Measurements from ENCODE around the gene TEX29. TPM values are rescaled to one million over a fixed set of nuclear protein-coding genes. Genes with fewer than 3 reads are reported as not detected.

TEX29 gene
- total and polyA plus RNA-seq, 2 of the 4 experiments (the other 2 are of a cell fraction): 0.46 TPM; not detected in 1

GRCh38 chr13:111345682-111346081 is 25.2 kb downstream of the TEX29 start:
- Histone ChIP-seq H2AK5ac (ENCODE audit: low read depth, low read length) (no peak overlapping the region), H3K9me3 (ENCODE audit: control insufficient read depth, insufficient read depth, low read length) (no peaks in the 10 kb centered on the region), H2BK5ac (ENCODE audit: low read depth, low read length, poor library complexity, severe bottlenecking) (no peak overlapping the region), H4K91ac (ENCODE audit: insufficient read depth, low read depth, low read length) (peak overlapping the region; percentile 26; the same call in 1 of the 2 replicates), H3K4ac (ENCODE audit: low read depth, low read length) (no peak overlapping the region), H3K9ac (ENCODE audit: low read depth, low read length) (no peak overlapping the region), H3K27ac (ENCODE audit: insufficient read depth, low read length) (no peak overlapping the region), H2AFZ (replicated peaks; ENCODE audit: low read length, poor library complexity) (no peak overlapping the region), H3K36me3 (ENCODE audit: control insufficient read depth, insufficient read depth, low read length) (no peaks in the 10 kb centered on the region), H3K4me2 (ENCODE audit: low read depth, low read length) (no peak overlapping the region), H3K27me3 (ENCODE audit: control insufficient read depth, insufficient read depth, low read length) (no peaks in the 10 kb centered on the region), H3K4me3 (ENCODE audit: insufficient read depth, low read depth, low read length) (no peak overlapping the region), H3K79me1 (ENCODE audit: low read depth in 1 of 2, low read length in 2 of 2) (no peaks in the 10 kb centered on the region), H4K5ac (ENCODE audit: low read depth, low read length) (no peak overlapping the region), H3K9me1 (ENCODE audit: insufficient read depth, low read length) (no peaks in the 10 kb centered on the region), H3K14ac (replicated peaks; ENCODE audit: low read depth, low read length) (no peak overlapping the region), H2BK20ac (ENCODE audit: low read depth, low read length) (no peak overlapping the region), H4K20me1 (ENCODE audit: insufficient read depth, low read length) (no peaks in the 10 kb centered on the region), H3K18ac (ENCODE audit: low read depth, low read length) (no peak overlapping the region), H2AK9ac (replicated peaks; ENCODE audit: low read depth, low read length, poor library complexity) (no peak overlapping the region), H4K8ac (ENCODE audit: low read depth in 2 of 2, low read length in 2 of 2) (no peak overlapping the region), H3K56ac (ENCODE audit: extremely low read depth, insufficient read depth, low read length) (no peak overlapping the region), H3K23ac (ENCODE audit: low read depth, low read length) (no peak overlapping the region), H3K4me1 (ENCODE audit: control insufficient read depth, insufficient read depth, low read length) (peaks cover 8% of the 10 kb centered on the region), H2BK120ac (ENCODE audit: low read depth, low read length) (no peak overlapping the region), H2BK15ac (ENCODE audit: low read depth, low read length) (no peak overlapping the region)
- ChIA-PET CTCF (interaction anchor here (0.9 kb wide), 1 partner anchor 12 kb away, joined by 3 read pairs; no protein-coding TSS in a partner anchor), POLR2A (ENCODE audit: unreplicated experiment) (no interaction called here)
- intact Hi-C loops (cut with micrococcal nuclease) (no loop called here), in situ Hi-C loops (cut with MboI; ENCODE audit: low sequenced_read_pairs) (no loop called here), dilution Hi-C loops (cut with HindIII; ENCODE audit: low sequenced_read_pairs, unreplicated experiment) (no loop called here)
- TF ChIP-seq RCOR1 (IDR thresholded peaks at IDR 0.05; ENCODE audit: insufficient replicate concordance, low read length): no peak
- TF ChIP-seq MXI1 (IDR thresholded peaks at IDR 0.05; ENCODE audit: borderline replicate concordance, low read depth, low read length): no peak
- no peak for TF ChIP-seq POLR2A (IDR thresholded peaks at IDR 0.05; ENCODE audit: low read depth, low read length)
- TF ChIP-seq FOS (IDR thresholded peaks at IDR 0.05; ENCODE audit: low read depth, low read length): no peak
- no peak for TF ChIP-seq CTCF (conservative IDR thresholded peaks at IDR 0.05; ENCODE audit: low read depth, low read length)
- ATAC-seq (ENCODE audit: low read depth) (no peak), DNase-seq (no peak)
- WGBS, 2 experiments (ENCODE audit: extremely low coverage in 2 of 2, insufficient read length in 1 of 2): 96% methylated on average over 4 of the region's 11 CpGs; no CpG with 5 or more reads in 1 of the 2 experiments
- no TSS peak for BruUV-seq (replicated peaks)

All from IMR-90 (cell line).